ENCODE results near the gene ZNF768.
A peak's percentile ranks its signal among the peaks of the same experiment; 100 is the strongest.
"Not testable (repeated sequence)": the region's sequence is repeated elsewhere in the genome, so short reads cannot be mapped to it uniquely, and the experiment has no call there.

ZNF768 gene

GRCh38 chr16:30555315-30556124 lies 29.2 kb upstream of the ZNF768 start:
- no peak for DNase-seq (ENCODE audit: low read depth)

GRCh38 chr16:30554557-30555314 lies 28.4 kb upstream of the ZNF768 start:
- no peak for DNase-seq (ENCODE audit: low read depth)

GRCh38 chr16:30553393-30553899 lies 27.1 kb upstream of the ZNF768 start:
- DNase-seq (ENCODE audit: low read depth): no peak

GRCh38 chr16:30552956-30553355 lies 26.6 kb upstream of the ZNF768 start:
- DNase-seq (ENCODE audit: low read depth): no peak

- peak; percentile 41 for DNase-seq (ENCODE audit: low read depth)
These were observed 25.4 kb upstream of the ZNF768 start for GRCh38 chr16:30551781-30552180.

- DNase-seq (ENCODE audit: low read depth): no peak
These were observed 22.3 kb upstream of the ZNF768 start for GRCh38 chr16:30548416-30549253.

GRCh38 chr16:30546115-30546514 lies 19.7 kb upstream of the ZNF768 start:
- no peak for DNase-seq (ENCODE audit: low read depth)

- DNase-seq (ENCODE audit: low read depth): no peak
These were observed 16.7 kb upstream of the ZNF768 start for GRCh38 chr16:30543067-30543466.

- DNase-seq (ENCODE audit: low read depth): no peak
These were observed 15.3 kb upstream of the ZNF768 start for GRCh38 chr16:30541502-30542329.

GRCh38 chr16:30540916-30541464 lies 14.6 kb upstream of the ZNF768 start:
- DNase-seq (ENCODE audit: low read depth): not testable (repeated sequence)

- not testable (repeated sequence) for DNase-seq (ENCODE audit: low read depth)
These were observed 13.7 kb upstream of the ZNF768 start for GRCh38 chr16:30539986-30540526.

- no peak for DNase-seq (ENCODE audit: low read depth)
These were observed 12.9 kb upstream of the ZNF768 start for GRCh38 chr16:30539000-30539964.

- not testable (repeated sequence) for DNase-seq (ENCODE audit: low read depth)
These were observed 10.1 kb upstream of the ZNF768 start for GRCh38 chr16:30536391-30537024.

- DNase-seq (ENCODE audit: low read depth): no peak
These were observed 9.4 kb upstream of the ZNF768 start for GRCh38 chr16:30535777-30536190.

GRCh38 chr16:30535106-30535776 lies 8.9 kb upstream of the ZNF768 start:
- no peak for DNase-seq (ENCODE audit: low read depth)

GRCh38 chr16:30534368-30535105 lies 8.2 kb upstream of the ZNF768 start, which contains the start of gene ZNF747:
TSS of gene ZNF747 (minus strand) at chr16:30534858. CDS start at chr16:30534679, 179 bp downstream.
- peak; percentile 87 for DNase-seq (ENCODE audit: low read depth)

GRCh38 chr16:30533748-30534367 lies 7.5 kb upstream of the ZNF768 start:
- no peak for DNase-seq (ENCODE audit: low read depth)

Measured in stimulated activated CD8-positive, alpha-beta memory T cell treated with anti-CD3 and anti-CD28 coated beads, Interleukin-4, amount 100 ng/mL, for 24 hours (primary cell).